ENCODE data around the gene ZFAND6.

GRCh38 chr15:80159301-80159700, 99.8 kb downstream of the ZFAND6 start:
- TF ChIP-seq CTCF (IDR thresholded peaks at IDR 0.05) (no peak), ZFX (IDR thresholded peaks at IDR 0.05; ENCODE audit: borderline replicate concordance) (no peak)
